ENCODE measurements around the gene CSK. TPM values are rescaled to one million over a fixed set of nuclear protein-coding genes. Genes with fewer than 3 reads are reported as not detected.

Gene CSK
- total and polyA plus RNA-seq, 12 donors = 19.7 to 48.6 (median 24.8) TPM

DNA sequence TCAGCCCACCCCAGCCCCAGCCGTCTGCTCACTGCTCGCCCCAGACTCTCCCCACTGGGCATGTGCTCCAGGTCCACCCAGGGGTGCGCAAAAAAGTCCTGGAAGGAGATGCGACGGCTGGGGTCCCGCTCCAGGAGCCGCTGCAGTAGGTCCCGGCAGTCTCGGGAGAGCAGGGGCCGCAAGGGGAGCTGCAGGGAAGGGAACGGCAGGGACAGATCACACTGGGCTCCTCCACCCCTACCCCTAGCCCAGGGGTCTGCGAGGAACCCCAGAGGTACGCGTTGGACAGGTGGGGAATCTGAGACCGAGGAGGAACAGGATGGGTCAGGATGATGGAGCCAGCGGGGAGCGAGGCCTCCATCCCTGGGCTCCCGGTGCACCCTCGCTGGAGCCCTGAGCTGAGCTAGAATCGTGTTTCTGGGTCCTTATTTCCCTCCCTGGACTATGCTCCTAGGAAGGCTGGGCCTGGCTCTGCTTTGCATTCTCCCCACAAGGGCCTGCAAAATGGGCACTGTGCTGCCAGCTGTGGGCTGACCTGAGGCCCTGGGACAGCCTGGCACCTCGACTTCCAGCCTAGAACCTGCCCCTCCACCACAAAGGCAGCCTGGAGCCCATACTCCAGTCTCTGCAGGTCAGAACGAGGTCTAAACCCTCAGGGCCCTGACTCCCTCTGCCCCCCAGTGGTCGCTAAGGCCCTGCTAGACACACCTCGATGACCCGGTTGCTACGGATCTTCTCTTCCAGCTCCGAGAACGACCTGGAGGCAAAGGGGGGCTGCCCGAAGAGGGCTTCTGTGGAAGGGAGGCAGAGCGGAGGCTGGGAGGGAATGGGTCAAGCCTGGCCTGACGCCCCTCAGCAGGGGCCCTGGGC is 57.9 kb downstream of the CSK start:
- H3K9me3 ChIP-seq = no peaks in the 10 kb centered on the region
- peaks cover 5 to 26% (median 22%) of the 10 kb centered on the region in 9 donors for H3K4me1 ChIP-seq
- peaks cover 0 to 62% (median 10%) of the 10 kb centered on the region in 9 donors for H3K36me3 ChIP-seq
- TF ChIP-seq, protein P1, sequence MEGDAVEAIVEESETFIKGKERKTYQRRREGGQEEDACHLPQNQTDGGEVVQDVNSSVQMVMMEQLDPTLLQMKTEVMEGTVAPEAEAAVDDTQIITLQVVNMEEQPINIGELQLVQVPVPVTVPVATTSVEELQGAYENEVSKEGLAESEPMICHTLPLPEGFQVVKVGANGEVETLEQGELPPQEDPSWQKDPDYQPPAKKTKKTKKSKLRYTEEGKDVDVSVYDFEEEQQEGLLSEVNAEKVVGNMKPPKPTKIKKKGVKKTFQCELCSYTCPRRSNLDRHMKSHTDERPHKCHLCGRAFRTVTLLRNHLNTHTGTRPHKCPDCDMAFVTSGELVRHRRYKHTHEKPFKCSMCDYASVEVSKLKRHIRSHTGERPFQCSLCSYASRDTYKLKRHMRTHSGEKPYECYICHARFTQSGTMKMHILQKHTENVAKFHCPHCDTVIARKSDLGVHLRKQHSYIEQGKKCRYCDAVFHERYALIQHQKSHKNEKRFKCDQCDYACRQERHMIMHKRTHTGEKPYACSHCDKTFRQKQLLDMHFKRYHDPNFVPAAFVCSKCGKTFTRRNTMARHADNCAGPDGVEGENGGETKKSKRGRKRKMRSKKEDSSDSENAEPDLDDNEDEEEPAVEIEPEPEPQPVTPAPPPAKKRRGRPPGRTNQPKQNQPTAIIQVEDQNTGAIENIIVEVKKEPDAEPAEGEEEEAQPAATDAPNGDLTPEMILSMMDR (IDR thresholded peaks at IDR 0.05) = peak in 1 of 9 donors; percentile 7
- H3K27ac ChIP-seq = no peak overlapping the region
- H3K27me3 ChIP-seq = no peaks in the 10 kb centered on the region
- no peak for ATAC-seq
- no peak for DNase-seq
- intact Hi-C loops (cut with DNase I) = loop anchor here in 9 of 10 donors (5.0 to 10.0 kb wide), 8 partner anchors 55 to 98 kb away; partner anchors contain the start of genes CSK (in 4 of the 9), MPI (in 2 of the 9), COX5A (in 1 of the 9) and FAM219B (in 1 of the 9)
- 86 to 87% methylated on average over 31 of the region's 31 CpGs for WGBS, 2 donors
- H3K4me3 ChIP-seq = no peak overlapping the region

DNA sequence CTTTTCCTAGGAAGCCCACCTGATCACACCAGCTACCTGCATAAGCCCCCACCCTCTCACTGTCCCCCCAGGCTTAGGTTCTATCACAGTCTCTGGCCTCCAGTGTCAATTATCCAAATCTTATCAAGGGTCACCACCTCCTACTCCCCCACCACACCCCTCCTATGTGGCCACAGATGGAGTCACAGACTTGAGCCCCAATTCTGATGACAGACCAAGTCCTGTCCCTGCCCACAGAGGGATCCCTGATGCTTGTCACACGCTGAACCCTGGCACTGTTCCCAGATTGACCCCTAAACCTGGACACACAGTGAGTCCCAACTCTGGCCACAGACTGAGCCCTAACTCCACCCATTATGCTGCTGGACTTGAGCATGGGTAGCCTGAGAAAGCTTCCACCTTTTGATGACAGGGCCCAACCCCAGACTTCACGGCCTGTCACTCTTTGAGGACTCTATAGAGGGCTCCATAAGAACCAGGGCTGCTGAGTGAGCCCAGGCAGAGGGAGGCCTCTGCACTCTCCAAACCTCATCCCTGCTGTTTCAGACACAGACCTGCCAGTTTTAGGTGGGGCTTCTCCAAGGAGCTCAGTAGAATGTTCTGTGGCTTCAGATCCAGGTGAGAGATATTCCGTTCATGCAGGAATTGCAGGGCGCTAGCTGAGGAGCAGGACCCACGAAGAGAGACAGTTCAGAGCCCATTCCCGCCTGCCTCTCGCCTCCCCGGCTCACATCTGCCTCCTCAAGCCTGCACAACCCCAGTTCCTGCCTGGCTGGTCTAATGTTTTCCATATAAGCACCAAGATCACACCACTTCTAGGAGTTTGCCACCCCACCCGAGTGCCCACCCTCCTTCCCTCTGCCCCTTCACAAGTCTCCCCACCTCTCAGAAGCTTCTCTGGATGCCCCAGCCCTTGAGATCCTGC is 59.2 kb downstream of the CSK start:
- intact Hi-C loops (cut with DNase I) = loop anchor here in 9 of 10 donors (5.0 to 10.0 kb wide), 6 partner anchors 54 to 96 kb away; partner anchors contain the start of genes CSK (in 4 of the 9), MPI (in 2 of the 9), COX5A (in 1 of the 9) and FAM219B (in 1 of the 9)
- H3K4me1 ChIP-seq = peaks cover 5 to 26% (median 22%) of the 10 kb centered on the region in 9 donors
- no peak for ATAC-seq
- 87 to 90% methylated on average over 9 of the region's 9 CpGs for WGBS, 2 donors
- H3K4me3 ChIP-seq = no peak overlapping the region
- TF ChIP-seq, protein P1 (IDR thresholded peaks at IDR 0.05) = no peak
- no peak overlapping the region for H3K27ac ChIP-seq
- H3K27me3 ChIP-seq = no peaks in the 10 kb centered on the region
- H3K9me3 ChIP-seq = no peaks in the 10 kb centered on the region
- no peak for DNase-seq
- H3K36me3 ChIP-seq = peaks cover 0 to 68% (median 16%) of the 10 kb centered on the region in 9 donors

DNA sequence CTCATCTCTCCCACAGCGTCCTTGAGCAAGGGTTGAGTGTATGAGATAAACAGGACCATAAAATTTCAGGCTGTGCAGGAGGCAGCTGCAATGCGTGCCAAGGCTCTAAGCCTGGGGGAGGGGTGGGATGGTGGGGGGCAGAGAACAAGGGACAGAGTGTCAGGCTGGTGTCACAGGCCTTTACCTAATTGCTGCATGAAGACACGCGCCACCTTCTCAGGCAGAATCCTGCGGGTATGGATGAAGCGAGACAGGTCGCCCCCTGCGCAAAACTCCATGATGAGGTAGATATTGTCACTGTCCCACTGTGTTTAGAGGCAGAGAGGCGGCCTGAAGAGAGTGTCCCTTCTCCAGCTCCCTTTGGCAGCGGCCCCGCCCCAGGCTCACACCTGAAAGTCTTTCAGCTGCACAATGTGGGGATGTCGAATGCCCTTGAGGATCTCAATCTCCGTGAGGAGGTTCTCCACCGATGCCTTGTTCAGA is 60.1 kb downstream of the CSK start:
- TF ChIP-seq, protein P1 (IDR thresholded peaks at IDR 0.05) = no peak
- DNase-seq (no peak), ATAC-seq (no peak)
- peak overlapping the region in 9 of 10 donors; percentile 77 to 98 (median 88) for H3K4me3 ChIP-seq
- no peaks in the 10 kb centered on the region for H3K27me3 ChIP-seq
- H3K9me3 ChIP-seq = no peaks in the 10 kb centered on the region
- peak overlapping the region in 7 of 10 donors; percentile 71 to 97 (median 89) for H3K27ac ChIP-seq
- intact Hi-C loops (cut with DNase I) = loop anchor here in 9 of 10 donors (2.0 to 10.0 kb wide), 7 partner anchors 53 to 95 kb away; partner anchors contain the start of genes CSK (in 4 of the 9), MPI (in 2 of the 9), COX5A (in 1 of the 9) and FAM219B (in 1 of the 9)
- peaks cover 0 to 68% (median 14%) of the 10 kb centered on the region in 9 donors for H3K36me3 ChIP-seq
- 88 to 90% methylated on average over 14 of the region's 14 CpGs for WGBS, 2 donors
- H3K4me1 ChIP-seq = peaks cover 5 to 26% (median 22%) of the 10 kb centered on the region in 9 donors
